Stimulated activated CD4-positive, alpha-beta T cell treated with anti-CD3 and anti-CD28 coated beads, Interleukin-2, amount 100 ng/mL, for 4 hours (primary cell): ENCODE measurements around the gene TRIO.

ENCODE experiments used
- DNase-seq: peaks from one replicate; pipeline ENCODE4 v3.0.0-alpha.2; 2020; ENCODE audit warnings: low read depth

Gene TRIO

DNA sequence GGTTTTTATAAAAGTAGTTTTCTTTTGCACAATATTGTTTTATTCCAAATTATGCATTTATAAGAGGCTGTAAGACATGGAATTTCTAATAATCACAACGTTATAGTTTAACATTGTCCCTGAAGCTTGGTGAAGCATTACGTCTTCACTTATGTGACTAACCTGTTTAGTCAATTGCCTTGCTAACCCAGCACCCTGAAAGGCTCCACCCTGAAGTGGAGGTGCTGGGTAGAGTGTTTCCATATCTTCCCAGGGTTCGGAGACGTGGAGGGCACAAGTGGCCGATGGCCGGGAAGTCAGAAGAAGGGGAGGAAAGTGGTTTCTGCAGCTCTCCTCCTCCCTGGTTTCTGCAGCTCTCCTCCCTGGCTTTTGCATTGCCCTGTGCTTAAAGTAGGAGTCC, 83.4 kb downstream of the TRIO start:
- DNase-seq: no peak

DNA sequence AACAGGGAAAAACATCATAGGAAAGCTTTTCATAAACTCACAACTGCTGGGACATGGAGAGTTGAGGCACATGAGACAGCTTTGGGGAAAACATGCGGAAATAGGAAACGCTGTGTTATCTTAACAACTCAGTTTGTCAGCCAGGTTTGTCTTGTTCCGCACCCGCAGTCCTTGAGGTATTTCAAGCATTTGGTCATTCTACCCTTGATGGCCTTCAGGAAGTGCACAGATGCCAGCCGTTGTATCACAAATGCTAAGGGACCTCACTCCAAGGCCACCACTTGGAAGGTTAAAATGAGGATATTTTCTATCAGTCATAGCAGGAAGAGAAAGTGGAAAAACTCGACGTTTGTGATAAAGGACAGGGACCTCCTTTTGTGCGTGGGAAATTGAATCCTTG, 83.8 kb downstream of the TRIO start:
- no peak for DNase-seq

DNA sequence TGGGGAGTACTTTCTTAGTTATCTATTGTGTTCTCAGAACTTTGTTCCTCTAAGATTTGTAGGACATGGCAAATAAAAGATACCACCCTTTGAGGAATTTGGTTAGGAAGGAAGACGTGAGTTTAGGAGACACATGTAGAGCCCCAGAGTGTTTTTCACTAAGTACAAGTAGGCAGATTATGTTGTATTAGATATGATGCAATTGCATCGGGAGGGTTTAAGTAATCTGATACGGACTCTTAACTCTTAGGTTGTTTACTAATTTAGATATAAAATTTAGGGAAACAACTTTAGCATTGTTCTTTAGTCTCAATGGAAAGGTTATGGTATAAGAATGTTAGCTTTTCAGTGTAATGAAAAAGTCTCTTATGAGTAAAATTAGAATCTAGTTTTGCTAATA, 84.4 kb downstream of the TRIO start:
- DNase-seq: no peak

DNA sequence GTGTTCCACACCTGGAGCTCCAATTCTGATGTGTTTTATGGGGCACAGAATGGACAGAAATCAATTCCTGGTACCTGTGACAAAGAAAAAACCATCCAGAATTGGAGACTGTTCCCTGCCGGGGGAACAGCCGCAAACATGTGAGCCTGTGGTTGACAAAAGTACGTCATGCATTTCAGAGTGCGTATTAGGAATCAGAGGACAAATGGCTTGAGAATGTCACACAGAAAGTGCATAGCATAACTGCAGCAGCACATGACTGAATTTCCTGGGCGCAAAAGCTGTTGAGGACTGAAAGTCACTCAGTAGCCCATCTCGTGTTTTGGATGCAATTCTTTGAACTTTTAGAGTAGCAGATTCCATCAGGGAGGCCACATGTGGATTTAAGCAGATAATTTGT, 85.1 kb downstream of the TRIO start:
- DNase-seq: no peak

DNA sequence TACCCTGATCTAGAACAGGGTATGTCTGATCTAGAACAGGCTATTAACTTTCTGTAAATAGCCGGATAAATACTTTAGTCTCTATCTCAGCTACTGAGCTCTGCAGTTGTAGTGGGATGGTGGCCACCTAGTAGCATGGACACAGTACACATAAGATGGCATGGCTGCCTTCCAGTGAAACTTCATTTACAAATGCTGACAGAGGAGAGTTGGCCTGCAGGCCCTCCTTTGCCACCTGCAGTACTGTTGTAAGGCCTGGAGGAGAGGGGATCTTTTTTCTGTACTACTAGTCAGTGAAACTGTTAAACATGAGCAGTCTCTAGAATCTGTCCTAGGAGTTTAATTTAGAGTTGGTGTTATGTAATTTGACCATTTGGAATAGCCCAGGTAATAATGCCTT, 86.0 kb downstream of the TRIO start:
- no peak for DNase-seq

DNA sequence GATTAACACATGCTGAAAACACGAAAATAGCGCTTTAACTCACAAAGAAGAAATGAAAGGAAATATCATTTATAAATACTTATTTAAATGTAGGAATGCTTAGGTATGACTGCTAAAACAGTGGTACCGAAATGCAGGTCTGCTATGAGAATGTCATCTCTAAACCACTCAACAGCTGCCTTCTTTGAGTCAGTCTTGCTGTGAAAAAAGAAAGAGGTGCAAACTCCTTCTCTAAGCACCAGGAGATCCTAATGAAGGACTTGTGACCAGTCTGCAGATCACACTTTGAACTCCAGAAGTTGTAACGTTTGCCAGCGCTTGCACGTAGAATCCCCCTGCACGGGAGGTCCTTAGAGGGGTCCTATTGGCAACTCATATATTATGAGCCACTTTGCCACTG, 86.6 kb downstream of the TRIO start:
- no peak for DNase-seq

DNA sequence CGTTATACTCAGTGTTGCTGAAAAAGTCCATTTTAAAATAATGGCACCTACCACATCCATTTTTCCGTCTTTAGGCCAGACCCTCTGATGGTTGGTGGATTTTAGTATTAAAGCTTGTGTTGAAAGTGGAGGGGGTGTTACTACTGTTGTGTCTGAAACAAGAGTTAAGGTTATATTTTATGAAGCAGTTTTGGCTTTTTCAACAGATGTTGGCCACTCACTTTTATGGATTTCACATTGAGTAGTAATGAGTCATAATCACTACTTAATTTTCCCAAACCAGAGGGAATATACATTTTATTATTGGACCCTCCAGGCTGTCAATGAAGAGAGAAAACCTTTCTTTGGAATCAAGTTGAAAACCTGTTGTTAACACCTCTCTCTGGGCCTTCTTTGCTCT, 88.0 kb downstream of the TRIO start:
- DNase-seq: no peak

DNA sequence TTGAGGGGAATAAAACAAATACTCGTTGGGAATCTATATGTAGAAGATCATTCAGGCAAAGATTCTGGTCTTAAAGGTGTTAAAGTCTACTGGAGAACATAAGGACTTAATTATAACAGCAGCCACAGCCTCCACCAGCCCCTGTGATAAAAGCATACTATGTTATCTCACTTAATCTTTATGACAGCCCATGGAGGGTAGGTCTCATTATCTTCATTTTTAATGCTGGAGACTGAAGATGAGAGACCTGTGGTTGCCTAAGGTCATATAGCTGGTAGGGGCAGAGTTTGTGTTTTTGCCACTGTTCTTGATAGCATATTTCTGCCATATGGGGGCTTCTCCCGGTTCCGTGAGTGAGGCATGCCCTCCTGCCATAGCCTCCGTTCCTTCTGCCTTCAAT, 88.7 kb downstream of the TRIO start:
- DNase-seq: no peak

DNA sequence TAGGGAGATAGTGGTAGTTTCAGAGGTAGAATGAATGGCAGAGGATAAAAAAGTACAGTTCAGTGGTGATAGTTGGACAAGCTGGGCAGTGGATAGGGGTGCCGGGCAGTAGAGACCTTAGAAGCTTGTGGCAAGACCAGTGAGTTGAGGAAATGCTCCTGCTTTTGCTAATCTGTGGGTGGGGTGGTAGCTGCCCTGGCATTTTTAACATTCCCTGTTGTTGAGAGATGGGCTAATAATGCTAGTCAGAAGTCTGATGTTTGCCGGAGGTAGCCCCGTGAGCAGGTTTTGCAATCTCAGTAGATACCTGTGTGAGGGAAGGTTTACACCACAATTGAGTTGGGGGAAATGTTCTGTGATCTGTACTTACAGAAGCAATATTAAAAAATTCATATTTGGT, 91.1 kb downstream of the TRIO start:
- DNase-seq: no peak

DNA sequence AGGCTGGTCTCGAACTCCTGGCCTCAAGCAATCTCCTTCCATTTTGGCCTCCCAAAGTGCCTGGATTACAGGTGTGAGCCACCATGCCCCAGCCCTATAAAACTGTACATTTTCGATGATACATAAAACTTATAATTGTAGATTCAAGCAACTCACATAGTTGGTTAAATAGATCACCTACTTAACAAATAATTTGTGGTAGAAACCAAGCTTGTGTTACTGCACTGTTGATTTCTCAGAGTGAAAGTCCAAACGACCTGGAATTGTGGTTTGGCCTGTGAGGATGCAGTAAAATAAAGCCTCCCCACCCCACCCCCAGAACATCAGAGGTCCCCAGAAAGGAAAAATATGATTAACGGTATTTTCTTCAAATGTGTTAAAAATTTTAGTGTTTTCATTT, 92.7 kb downstream of the TRIO start:
- DNase-seq: no peak

DNA sequence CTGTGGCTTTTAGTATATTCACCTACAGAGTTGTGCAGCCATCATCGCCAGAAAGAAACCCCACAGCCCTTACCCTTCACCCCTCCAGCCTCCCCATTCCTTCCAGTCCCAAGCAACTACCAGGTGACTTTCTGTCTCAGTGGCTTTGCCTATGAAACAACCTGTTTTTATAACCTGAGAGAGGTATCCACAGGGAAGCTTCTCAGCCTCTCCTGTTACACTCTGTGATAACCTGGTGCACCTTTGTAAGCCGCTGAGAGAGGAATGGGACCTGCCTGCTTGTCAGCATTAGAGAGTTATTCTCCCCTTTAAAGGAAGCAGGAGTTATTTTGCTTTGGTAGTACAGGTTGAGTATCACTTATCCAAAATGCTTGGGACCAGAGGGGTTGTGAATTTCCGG, 93.6 kb downstream of the TRIO start:
- no peak for DNase-seq

DNA sequence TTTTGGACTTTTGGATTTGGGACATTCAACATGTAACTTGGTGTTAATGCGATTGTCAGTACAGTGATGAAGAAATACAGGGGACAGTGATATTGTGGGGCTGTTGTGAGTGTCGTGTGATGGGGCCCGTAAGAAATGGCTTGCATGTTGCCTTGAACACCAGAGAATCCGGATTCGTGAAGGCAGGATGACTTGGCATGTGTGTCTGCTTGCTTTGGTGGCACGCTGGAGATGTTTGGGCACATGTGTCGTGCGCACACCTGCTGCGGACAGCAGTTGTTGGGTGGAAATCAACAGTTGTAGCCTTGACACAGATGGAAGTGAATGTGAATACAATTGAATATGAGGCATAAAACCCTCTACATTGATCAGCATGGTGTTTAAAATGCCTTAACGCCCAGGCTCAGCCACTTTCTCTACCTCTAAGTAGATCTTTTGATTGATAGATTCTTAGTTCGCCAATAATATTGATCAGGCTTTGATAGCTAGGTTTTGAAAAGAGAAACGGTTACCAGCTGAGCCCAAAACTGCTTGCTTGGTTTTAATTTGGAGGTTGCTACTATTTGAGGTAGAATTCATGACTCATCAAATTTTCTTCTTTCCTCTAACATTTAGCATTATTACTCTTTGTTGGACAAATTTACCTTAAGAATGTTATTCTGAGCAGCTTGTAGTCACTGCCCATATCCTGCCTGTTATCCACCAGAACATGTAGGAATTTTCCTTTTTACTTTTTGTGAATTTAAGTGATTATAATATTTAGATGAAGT, 94.4 kb downstream of the TRIO start:
- no peak for DNase-seq

DNA sequence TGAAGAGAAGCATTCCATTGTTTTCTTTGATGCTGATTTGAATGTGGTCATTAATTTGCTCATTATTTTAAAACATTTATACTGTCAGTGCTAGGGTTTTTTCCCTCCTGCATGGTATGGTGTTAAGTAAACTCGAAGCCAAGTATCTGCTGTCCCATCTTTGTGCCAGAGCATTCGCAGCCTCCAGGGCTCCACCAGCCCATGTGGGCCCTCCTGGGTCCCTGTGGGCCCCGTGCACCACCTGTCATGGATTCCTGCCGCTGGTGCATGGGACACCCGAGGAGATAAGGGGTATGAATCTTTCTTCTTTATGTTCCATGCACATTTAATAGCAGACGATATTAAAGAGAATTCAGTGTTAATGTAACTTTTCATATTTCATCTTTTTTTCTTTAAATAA, 95.1 kb downstream of the TRIO start:
- no peak for DNase-seq

DNA sequence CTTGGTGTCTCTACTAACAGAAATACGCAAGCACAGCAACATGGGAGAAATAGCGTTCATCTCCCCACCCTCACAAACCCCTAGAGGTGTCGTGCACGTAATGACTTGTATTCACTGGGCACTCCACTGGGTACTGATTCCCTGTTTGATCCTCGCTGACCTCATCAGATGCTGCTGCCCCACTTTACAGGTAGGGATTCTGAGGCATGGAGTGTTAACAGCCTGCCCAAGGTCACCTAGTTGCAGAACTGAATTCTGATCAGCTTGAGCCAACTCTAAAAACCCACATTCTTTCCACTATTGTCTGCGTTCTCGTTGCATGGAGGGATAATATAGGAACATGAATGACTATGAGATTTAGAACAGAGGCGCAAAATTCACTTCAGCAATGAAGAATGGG, 96.3 kb downstream of the TRIO start:
- DNase-seq: no peak

DNA sequence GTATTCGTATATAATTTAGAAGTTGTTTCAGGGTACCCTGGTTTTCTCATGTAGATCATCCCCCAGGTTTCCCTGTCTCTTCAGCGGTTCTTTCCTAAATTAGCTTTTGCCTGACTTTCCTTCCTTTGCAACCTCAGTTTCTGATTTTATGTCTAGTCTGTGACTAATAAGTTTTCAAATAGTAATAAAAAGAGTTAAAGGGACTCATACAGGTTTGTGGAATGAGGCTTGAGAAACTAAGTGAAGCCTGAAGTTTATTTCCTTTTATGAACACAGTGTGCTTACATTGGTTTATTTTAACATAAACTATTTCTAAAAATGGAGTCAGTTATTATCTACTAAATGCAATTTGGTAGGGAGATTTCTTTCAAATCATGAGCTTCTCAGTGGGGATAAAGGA, 96.8 kb downstream of the TRIO start:
- no peak for DNase-seq

DNA sequence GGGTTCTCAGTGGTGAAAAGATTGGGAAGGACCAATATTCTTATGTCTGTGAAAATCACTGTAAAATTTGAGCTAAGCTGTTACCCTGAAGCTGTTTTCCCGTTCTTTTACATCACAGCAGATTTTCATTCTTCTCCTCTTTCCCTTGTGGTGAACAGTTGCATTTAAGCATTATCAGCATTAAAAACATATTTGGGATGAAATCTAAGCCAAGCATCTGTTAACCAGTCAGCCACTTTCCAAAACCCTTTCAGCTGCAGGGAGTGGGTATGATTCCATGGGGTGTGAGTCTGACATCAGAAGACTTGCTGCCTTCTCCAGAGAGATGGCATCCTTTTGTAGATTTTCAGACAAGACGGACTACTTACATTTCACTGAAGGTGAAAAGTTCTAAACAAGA, 97.2 kb downstream of the TRIO start:
- DNase-seq: no peak

DNA sequence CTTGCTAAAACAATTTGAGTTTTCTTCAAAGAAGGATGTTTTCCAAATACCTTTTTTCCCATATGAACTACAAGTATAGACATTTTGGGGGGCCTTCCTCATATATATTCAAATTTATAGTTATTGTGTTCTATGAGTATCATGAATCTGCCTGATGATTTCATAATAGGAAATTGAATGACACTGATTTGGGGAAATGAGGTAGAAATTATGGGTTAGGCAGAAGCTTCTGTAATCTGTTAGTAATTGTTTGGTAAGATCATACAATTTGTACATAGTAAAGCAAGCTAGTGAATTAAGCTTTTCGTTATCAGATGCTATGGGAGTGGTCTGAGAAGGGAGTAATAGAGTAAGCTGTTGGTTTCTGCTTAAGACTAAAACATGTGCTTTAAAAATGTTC, 98.0 kb downstream of the TRIO start:
- DNase-seq: no peak

DNA sequence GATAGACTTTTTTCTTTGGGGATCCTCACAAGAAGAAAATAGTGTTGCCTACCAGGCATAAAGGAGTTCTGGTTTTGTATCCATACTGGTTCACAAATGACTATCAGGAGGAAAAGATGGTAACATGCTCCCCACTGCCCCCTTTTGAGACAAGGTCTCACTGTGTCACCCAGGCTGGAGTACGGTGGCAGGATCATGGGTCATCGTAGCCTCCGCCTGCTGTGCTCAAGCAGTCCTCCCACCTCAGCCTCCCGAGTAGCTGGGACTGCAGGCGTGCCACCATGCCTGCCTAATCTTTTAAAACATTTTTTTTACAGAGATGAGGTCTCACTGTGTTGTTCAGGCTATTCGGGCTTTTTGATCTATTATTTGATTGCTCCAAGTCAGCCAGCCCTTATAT, 99.3 kb downstream of the TRIO start:
- DNase-seq: no peak

DNA sequence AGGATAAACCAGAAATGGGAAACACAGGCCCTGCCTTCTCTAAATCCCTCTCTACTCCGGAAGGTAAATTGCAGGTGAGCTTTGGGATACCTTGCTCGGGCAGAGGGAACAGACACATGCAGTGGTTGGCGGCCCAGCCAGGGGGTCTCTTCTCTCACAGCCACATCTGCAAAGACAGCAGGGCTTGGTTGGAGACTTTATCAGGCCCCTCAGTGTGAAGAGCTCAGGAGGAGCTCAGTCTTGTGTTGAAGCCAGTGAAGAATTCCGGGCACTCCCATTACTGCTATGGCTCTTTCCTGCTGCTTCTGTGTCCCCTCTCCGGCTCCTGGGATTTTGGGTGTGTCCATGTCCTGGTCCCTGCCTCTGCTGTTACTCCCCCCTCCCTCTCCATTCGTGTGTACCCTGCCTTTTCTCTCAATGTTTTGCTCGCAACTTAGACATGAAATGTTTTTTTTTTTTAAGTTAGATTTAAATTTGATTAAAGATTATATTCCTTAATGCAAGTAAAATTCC, 99.8 kb downstream of the TRIO start:
- DNase-seq: no peak

DNA sequence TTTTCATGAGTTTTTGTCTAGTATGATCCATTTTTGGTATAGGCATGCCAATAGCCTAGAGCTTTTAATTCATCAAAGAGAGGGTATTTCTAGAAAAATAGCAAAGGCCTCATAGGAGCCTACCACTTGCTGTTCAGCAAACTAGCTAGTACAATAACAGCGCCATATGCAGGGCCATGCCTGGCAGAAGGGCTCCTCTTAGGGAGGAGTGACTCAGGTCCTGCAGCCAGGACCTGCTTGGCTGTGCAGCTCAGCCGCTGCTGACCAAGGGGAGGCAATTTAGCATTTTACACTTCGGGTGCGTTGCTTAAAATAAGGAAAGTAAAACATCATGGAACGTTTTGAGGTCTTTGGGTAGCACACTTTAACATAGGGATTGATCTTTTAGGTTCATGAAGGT, 100.6 kb downstream of the TRIO start:
- DNase-seq: no peak

DNA sequence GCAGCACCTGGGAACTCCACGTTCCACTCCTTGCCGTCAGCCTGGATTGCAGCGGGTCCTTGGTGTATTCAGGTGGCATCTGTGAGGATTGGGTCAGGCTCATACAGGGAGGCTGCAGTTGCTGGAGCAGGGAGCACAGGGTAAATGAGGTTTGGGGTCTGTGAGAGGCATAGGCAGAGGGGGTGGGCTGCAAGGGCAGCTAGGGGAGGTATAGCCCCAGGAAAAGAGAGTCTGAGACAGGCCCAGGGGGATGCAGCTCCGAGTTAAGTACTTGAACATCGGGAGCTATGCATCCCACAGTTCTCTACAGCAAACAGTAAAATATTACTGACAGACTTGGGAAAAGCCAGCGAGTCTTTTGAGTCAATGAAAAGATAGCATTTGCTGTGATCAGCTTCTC, 101.6 kb downstream of the TRIO start:
- no peak for DNase-seq

DNA sequence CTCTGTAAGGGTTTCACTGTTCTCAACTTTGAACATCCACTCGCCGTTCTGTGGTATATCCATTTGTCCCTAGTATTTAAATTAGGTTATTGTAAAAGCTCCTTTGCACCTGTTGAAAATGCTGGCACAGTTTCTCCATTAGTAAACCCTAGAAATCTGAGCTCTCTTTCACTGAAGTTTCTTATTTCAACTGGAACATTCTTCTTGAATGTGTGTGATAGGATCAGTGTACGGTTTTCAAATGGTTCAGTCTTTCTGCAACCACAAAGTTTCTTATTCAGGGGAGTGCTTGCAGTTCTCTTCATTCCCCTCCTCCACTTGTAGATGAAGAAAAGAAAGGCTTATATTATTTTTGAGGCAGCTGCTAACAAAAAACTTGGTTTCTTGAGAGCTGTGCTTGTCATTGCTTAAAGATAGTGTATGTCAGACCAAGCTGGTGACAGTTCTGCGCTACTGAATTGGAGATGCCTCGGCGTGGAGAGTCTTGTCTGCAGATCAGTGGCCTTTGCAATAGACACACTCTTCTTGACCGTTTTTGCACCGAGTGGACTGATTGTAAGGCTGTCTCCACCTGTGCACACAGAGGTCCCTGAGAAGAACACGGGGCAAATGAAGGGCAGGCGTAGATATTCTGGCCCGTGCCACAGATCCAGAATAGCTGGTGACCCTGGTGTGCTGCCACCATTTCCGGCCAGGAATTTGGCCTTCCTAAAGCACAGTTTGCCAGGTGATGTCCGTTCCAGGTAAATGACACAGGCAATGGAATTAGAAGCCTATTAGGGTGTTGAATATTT, 102.2 kb downstream of the TRIO start:
- DNase-seq: no peak

DNA sequence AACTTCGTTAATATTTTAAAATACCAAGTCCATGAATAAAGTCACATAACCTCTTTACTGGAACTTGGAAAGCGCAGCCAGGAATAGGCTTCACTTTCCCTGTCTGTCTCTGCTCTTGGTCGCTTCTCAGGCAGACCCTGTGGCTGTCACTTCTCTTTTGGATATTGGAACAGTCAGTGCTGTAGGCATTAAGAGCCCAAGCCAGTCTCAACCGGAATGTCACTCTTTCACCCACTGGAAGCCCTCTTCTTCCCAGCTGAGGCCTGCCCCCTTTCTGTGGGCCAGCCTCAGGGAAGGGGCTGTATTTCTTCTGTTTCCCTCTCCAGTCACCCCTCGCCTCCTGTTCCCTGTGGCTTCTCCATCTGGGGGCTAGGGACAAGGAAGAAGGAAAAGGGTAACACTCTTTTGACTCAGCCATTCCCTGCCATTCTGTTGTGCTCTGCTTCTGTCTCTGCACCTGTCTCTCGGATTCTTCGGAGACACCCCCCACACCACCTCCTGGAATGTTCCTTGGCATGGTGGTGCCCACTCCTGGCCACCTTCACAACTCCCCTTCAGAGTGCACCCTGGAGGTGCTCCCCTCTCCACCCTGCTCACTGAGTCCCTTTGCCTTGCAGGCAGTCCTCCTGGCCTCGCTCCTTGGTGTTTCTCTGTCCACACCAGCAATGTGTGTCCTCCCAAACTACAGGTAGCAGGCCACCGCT, 103.4 kb downstream of the TRIO start:
- no peak for DNase-seq
